Neural progenitor cell (in vitro differentiated cells): ENCODE data around the gene C8G. TPM values are rescaled to one million over a fixed set of nuclear protein-coding genes. Genes with fewer than 3 reads are reported as not detected.

Source experiments
- DNase-seq: peaks from one replicate; pipeline ENCODE4 v3.0.0-alpha.2; 2016; ENCODE audit warnings: low spot score
- H2AFZ ChIP-seq: fragments of 200-600 bp; sonication (generic); replicated peaks from 2 replicates; pipeline ENCODE4 v1.6.1; 2016; ENCODE audit warnings: antibody characterized with exemption
- H3F3A ChIP-seq: fragments of 200-600 bp; sonication (generic); 2 replicates; pipeline ENCODE4 v1.6.1; 2016; ENCODE audit warnings: antibody characterized with exemption, low read depth
- H3K27ac ChIP-seq: fragments of 200-600 bp; sonication (generic); 2 replicates; pipeline ENCODE4 v1.5.1; 2016; ENCODE audit warnings: mild to moderate bottlenecking
- H3K27me3 ChIP-seq: fragments of 200-600 bp; sonication (generic); 2 replicates; pipeline ENCODE4 v1.6.1; 2016; ENCODE audit warnings: mild to moderate bottlenecking, moderate library complexity
- H3K36me3 ChIP-seq: fragments of 200-600 bp; sonication (generic); 2 replicates; pipeline ENCODE4 v1.5.1; 2016
- H3K4me1 ChIP-seq: fragments of 200-600 bp; sonication (generic); 2 replicates; pipeline ENCODE4 v1.6.1; 2016; ENCODE audit warnings: mixed run types
- H3K4me2 ChIP-seq: fragments of 200-600 bp; sonication (generic); 2 replicates; pipeline ENCODE4 v1.6.1; 2016
- H3K4me3 ChIP-seq: fragments of 200-600 bp; sonication (generic); 2 replicates; pipeline ENCODE4 v1.5.1; 2016
- H3K79me2 ChIP-seq: fragments of 200-600 bp; sonication (generic); 2 replicates; pipeline ENCODE4 v1.6.1; 2016; ENCODE audit warnings: low read depth
- H3K9ac ChIP-seq: fragments of 200-600 bp; sonication (generic); 2 replicates; pipeline ENCODE4 v1.6.1; 2016
- H3K9me3 ChIP-seq: fragments of 200-600 bp; sonication (generic); 2 replicates; pipeline ENCODE4 v1.5.1; 2016; ENCODE audit warnings: low read depth
- H4K20me1 ChIP-seq: fragments of 200-600 bp; sonication (generic); 2 replicates; pipeline ENCODE4 v1.6.1; 2016; ENCODE audit warnings: low read depth
- H3K27ac Mint-ChIP-seq: 3 replicates; pipeline ENCODE4 v1.8.0; 2021; ENCODE audit warnings: mixed read lengths
- H3K27me3 Mint-ChIP-seq: 2 replicates; pipeline ENCODE4 v1.8.0; 2022; ENCODE audit warnings: low read depth, mild to moderate bottlenecking, inconsistent platforms, moderate library complexity, mixed read lengths; ENCODE audit not compliant: insufficient read depth
- H3K36me3 Mint-ChIP-seq: 3 replicates; pipeline ENCODE4 v1.8.0; 2021; ENCODE audit warnings: mixed read lengths
- H3K4me1 Mint-ChIP-seq: 3 replicates; pipeline ENCODE4 v1.8.0; 2021; ENCODE audit warnings: mixed read lengths
- H3K4me3 Mint-ChIP-seq: 3 replicates; pipeline ENCODE4 v1.8.0; 2021; ENCODE audit warnings: mild to moderate bottlenecking, moderate library complexity, mixed read lengths
- H3K9me3 Mint-ChIP-seq: 3 replicates; pipeline ENCODE4 v1.8.0; 2020; ENCODE audit warnings: mixed read lengths
- CTCF ChIP-seq: fragments of 200-600 bp; sonication (generic); IDR thresholded peaks from 2 replicates; pipeline ENCODE4 v1.5.1; 2017; ENCODE audit warnings: antibody characterized with exemption, mild to moderate bottlenecking
- EZH2 ChIP-seq: fragments of 200-600 bp; sonication (generic); IDR thresholded peaks from 2 replicates; pipeline ENCODE4 v1.6.1; 2017; ENCODE audit warnings: antibody characterized with exemption, mild to moderate bottlenecking, moderate library complexity
- EZH2phosphoT487 ChIP-seq: fragments of 200-600 bp; sonication (generic); IDR thresholded peaks from 2 replicates; pipeline ENCODE4 v1.6.1; 2017; ENCODE audit warnings: antibody characterized with exemption
- total RNA-seq: library from RNA; depleted of rRNA; stranded (reverse); fragments of >200 nt; gene quantifications from 2 replicates; pipeline ENCODE4 v1.2.3, GENCODE V29; 2015; ENCODE audit warnings: low replicate concordance

C8G gene
- total RNA-seq, 1 donor from 2014 or later, result not detected

GRCh38 chr9:136947955-136948510, 3.0 kb downstream of the C8G start:
- DNase-seq, result peak; percentile 74
- no peak overlapping the region for H3K4me2 ChIP-seq
- peak overlapping the region; percentile 81 for H3K4me3 Mint-ChIP-seq

GRCh38 chr9:136949239-136949816, 4.3 kb downstream of the C8G start:
- no peak overlapping the region for H2AFZ ChIP-seq
- peaks cover 6% of the 10 kb centered on the region for H3K4me1 Mint-ChIP-seq
- H3K9me3 Mint-ChIP-seq, result no peaks in the 10 kb centered on the region
- no peaks in the 10 kb centered on the region for H3K9me3 ChIP-seq
- peaks cover 2% of the 10 kb centered on the region for H3K27me3 Mint-ChIP-seq
- H3K4me1 ChIP-seq, result peaks cover 21% of the 10 kb centered on the region
- no peak overlapping the region for H3K27ac Mint-ChIP-seq
- no peaks in the 10 kb centered on the region for H3K36me3 Mint-ChIP-seq
- peaks cover 18% of the 10 kb centered on the region for H3F3A ChIP-seq
- H3K4me3 ChIP-seq, result peak overlapping the region; percentile 53
- no peaks in the 10 kb centered on the region for H3K79me2 ChIP-seq
- H3K9ac ChIP-seq, result peak overlapping the region; percentile 20
- peak overlapping the region; percentile 81 for H3K4me2 ChIP-seq
- H3K4me3 Mint-ChIP-seq, result peak overlapping the region; percentile 88
- no peaks in the 10 kb centered on the region for H4K20me1 ChIP-seq
- TF ChIP-seq CTCF, result no peak
- no peak for TF ChIP-seq EZH2
- TF ChIP-seq EZH2phosphoT487, result no peak
- H3K27me3 ChIP-seq, result no peaks in the 10 kb centered on the region
- H3K36me3 ChIP-seq, result no peaks in the 10 kb centered on the region
- peak; percentile 38 for DNase-seq
- no peak overlapping the region for H3K27ac ChIP-seq

More at GRCh38 chr9:136947955-136948510, 3.0 kb downstream of the C8G start:
- H3K9ac ChIP-seq, result no peak overlapping the region
- H3K4me1 ChIP-seq, result peaks cover 21% of the 10 kb centered on the region
- peaks cover 18% of the 10 kb centered on the region for H3F3A ChIP-seq
- H4K20me1 ChIP-seq, result peaks cover 10% of the 10 kb centered on the region
- H3K36me3 Mint-ChIP-seq, result no peaks in the 10 kb centered on the region
- no peak overlapping the region for H3K27ac Mint-ChIP-seq
- H2AFZ ChIP-seq, result no peak overlapping the region
- no peaks in the 10 kb centered on the region for H3K36me3 ChIP-seq
- no peak overlapping the region for H3K4me3 ChIP-seq
- H3K4me1 Mint-ChIP-seq, result peaks cover 6% of the 10 kb centered on the region
- H3K27ac ChIP-seq, result no peak overlapping the region
- H3K9me3 Mint-ChIP-seq, result no peaks in the 10 kb centered on the region
- no peaks in the 10 kb centered on the region for H3K27me3 ChIP-seq
- H3K79me2 ChIP-seq, result peaks cover 10% of the 10 kb centered on the region
- H3K27me3 Mint-ChIP-seq, result peaks cover 2% of the 10 kb centered on the region
- no peaks in the 10 kb centered on the region for H3K9me3 ChIP-seq
- peak; percentile 60 for TF ChIP-seq CTCF
- TF ChIP-seq EZH2phosphoT487, result no peak

DNA sequence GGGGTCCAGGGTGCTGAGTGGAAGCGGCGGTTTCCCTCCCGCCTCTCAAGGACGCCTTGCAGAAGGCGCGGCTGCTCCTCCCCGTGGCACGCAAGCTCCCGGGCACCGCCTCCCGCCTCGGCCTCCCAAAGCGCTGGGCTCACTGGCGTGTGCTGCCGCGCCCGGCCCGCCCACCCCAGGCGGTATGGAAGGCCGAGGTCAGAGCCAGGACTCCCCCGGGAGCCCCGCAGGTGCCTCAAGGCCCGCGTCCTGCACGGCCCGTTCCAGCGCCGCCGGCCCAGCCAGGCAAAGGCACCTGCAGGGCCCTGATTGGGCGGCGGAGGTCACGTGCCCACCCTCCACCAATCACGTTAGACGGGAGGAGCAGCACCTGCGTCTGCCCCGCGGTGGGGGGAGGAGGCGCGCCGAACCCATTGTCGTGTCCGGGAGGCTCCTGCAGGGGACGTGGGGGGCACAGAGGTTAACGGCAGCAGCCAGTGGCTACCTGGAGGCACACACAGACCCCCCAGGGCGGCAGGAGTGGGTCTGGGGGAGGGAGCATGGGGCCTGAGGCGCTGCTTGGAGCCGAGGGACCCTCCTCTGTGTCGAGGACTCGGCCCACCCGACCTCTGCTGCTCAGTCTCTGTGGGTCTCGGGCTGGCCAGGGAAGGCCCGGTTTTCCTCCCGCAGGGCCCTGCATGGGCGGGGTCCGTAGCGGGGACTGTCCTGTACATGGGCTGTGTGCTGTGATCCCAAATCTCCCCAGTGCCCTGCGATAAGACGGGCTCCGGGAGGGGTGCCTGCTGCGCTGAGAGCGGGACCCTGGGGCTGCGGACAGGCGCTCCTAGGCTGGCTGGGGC, 5.0 kb downstream of the C8G start:
- peak; percentile 11 for TF ChIP-seq CTCF
- no peak for TF ChIP-seq EZH2phosphoT487
- TF ChIP-seq EZH2, result no peak
- no peaks in the 10 kb centered on the region for H3K27me3 ChIP-seq
- peak overlapping the region; percentile 57 for H3K27ac ChIP-seq
- Mint-ChIP-seq H3K4me3 (peak overlapping the region; percentile 88), H3K4me1 (peaks cover 6% of the 10 kb centered on the region), H3K27ac (peak overlapping the region; percentile 89), H3K36me3 (no peaks in the 10 kb centered on the region), H3K9me3 (no peaks in the 10 kb centered on the region), H3K27me3 (no peaks in the 10 kb centered on the region)
- DNase-seq, result peak; percentile 96
- H3F3A ChIP-seq, result peaks cover 18% of the 10 kb centered on the region
- peaks cover 21% of the 10 kb centered on the region for H3K4me1 ChIP-seq
- no peaks in the 10 kb centered on the region for H3K9me3 ChIP-seq
- no peaks in the 10 kb centered on the region for H3K36me3 ChIP-seq
- no peaks in the 10 kb centered on the region for H4K20me1 ChIP-seq
- no peaks in the 10 kb centered on the region for H3K79me2 ChIP-seq
- H3K4me2 ChIP-seq, result peak overlapping the region; percentile 81
- peak overlapping the region; percentile 29 for H3K9ac ChIP-seq
- peak overlapping the region; percentile 53 for H3K4me3 ChIP-seq
- H2AFZ ChIP-seq, result peak overlapping the region; percentile 46
